ENCODE results near the gene U2SURP.
"Not testable (repeated sequence)": the region's sequence is repeated elsewhere in the genome, so short reads cannot be mapped to it uniquely, and the experiment has no call there.

The U2SURP gene

GRCh38 chr3:142976621-142977398 lies 24.6 kb upstream of the U2SURP start:
- DNase-seq (ENCODE audit: low spot score) = no peak

GRCh38 chr3:142977399-142977728 lies 24.0 kb upstream of the U2SURP start:
- DNase-seq (ENCODE audit: low spot score) = no peak

GRCh38 chr3:142981108-142981507 lies 20.3 kb upstream of the U2SURP start:
- DNase-seq (ENCODE audit: low spot score) = no peak

- DNase-seq (ENCODE audit: low spot score) = no peak
These were observed 19.2 kb upstream of the U2SURP start for GRCh38 chr3:142982038-142982773.

GRCh38 chr3:142983318-142983717 lies 18.1 kb upstream of the U2SURP start:
- DNase-seq (ENCODE audit: low spot score) = no peak

GRCh38 chr3:142984255-142984654 lies 17.1 kb upstream of the U2SURP start:
- DNase-seq (ENCODE audit: low spot score) = no peak

GRCh38 chr3:142987080-142987700 lies 14.2 kb upstream of the U2SURP start:
- DNase-seq (ENCODE audit: low spot score) = no peak

- no peak for DNase-seq (ENCODE audit: low spot score)
These were observed 13.7 kb upstream of the U2SURP start for GRCh38 chr3:142987707-142988106.

- DNase-seq (ENCODE audit: low spot score) = not testable (repeated sequence)
These were observed 13.1 kb upstream of the U2SURP start for GRCh38 chr3:142988221-142988620.

GRCh38 chr3:142988826-142989225 lies 12.5 kb upstream of the U2SURP start:
- not testable (repeated sequence) for DNase-seq (ENCODE audit: low spot score)

- DNase-seq (ENCODE audit: low spot score) = no peak
These were observed 10.6 kb upstream of the U2SURP start for GRCh38 chr3:142990721-142991120.

GRCh38 chr3:142992323-142992722 lies 9.0 kb upstream of the U2SURP start:
- no peak for DNase-seq (ENCODE audit: low spot score)

GRCh38 chr3:142993958-142994442 lies 7.4 kb upstream of the U2SURP start:
- no peak for DNase-seq (ENCODE audit: low spot score)

GRCh38 chr3:142997330-142997729 lies 4.0 kb upstream of the U2SURP start:
- no peak for DNase-seq (ENCODE audit: low spot score)

GRCh38 chr3:142998439-142998838 lies 2.9 kb upstream of the U2SURP start:
- DNase-seq (ENCODE audit: low spot score) = no peak

- DNase-seq (ENCODE audit: low spot score) = no peak
These were observed 1.5 kb upstream of the U2SURP start for GRCh38 chr3:142999881-143000280.

GRCh38 chr3:143000528-143000927 lies 842 bp upstream of the U2SURP start:
- no peak for DNase-seq (ENCODE audit: low spot score)

- no peak for DNase-seq (ENCODE audit: low spot score)
These were observed 369 bp upstream of the U2SURP start for GRCh38 chr3:143001034-143001368.

- DNase-seq (ENCODE audit: low spot score) = no peak
These were observed 828 bp downstream of the U2SURP start for GRCh38 chr3:143002083-143002712.

GRCh38 chr3:143002727-143003126 lies 1.4 kb downstream of the U2SURP start:
- DNase-seq (ENCODE audit: low spot score) = no peak

- DNase-seq (ENCODE audit: low spot score) = no peak
These were observed 3.5 kb downstream of the U2SURP start for GRCh38 chr3:143004823-143005222.

GRCh38 chr3:143010024-143010423 lies 8.7 kb downstream of the U2SURP start:
- no peak for DNase-seq (ENCODE audit: low spot score)

GRCh38 chr3:143011705-143012104 lies 10.3 kb downstream of the U2SURP start:
- DNase-seq (ENCODE audit: low spot score) = no peak

Measured in putamen (tissue), 1 donor.